CD4-positive, alpha-beta T cell (primary cell): ENCODE data around the gene GK2. TPM values are rescaled to one million over a fixed set of nuclear protein-coding genes. Genes with fewer than 3 reads are reported as not detected.

Source experiments
- ATAC-seq: fragments of 200-7000 bp; cut with Tn5 transposase; one replicate; pipeline ENCODE4 v1.10.0; 2022; ENCODE audit warnings: mild to moderate bottlenecking; ENCODE audit not compliant: poor library complexity
- CTCF ChIA-PET: fragments of 350-600 bp; sonication (Branson Sonifier 250); formaldehyde crosslinking; loops from one replicate; lab custom pipeline; 2021; ENCODE audit warnings: antibody characterized with exemption, inconsistent platforms; lab: Charles Lee
- POLR2A ChIA-PET: fragments of 350-600 bp; sonication (Branson Sonifier 250); formaldehyde crosslinking; loops from one replicate; lab custom pipeline; 2021; ENCODE audit warnings: antibody characterized with exemption, inconsistent platforms; lab: Charles Lee
- DNase-seq, 14 experiments: peaks; one replicate each; pipeline ENCODE4 v3.0.0-alpha.2; 2013 to 2020; ENCODE audit warnings: mixed read lengths in 2 of 14
- H3K27ac ChIP-seq, 2 donors: one replicate each; pipeline versions ENCODE4 v1.5.1 to v1.7.0; 2013; ENCODE audit warnings: low read length in 2 of 2, low read depth in 1 of 2, mild to moderate bottlenecking in 1 of 2
- H3K27me3 ChIP-seq, 2 experiments: 1 replicate in 1 of 2; 2 replicates in 1 of 2; pipeline versions ENCODE4 v1.6.1 to v1.7.0; 2013; ENCODE audit warnings: low read length in 2 of 2, control low read depth in 1 of 2, mild to moderate bottlenecking in 1 of 2, moderate library complexity in 1 of 2; ENCODE audit not compliant: insufficient read depth in 2 of 2, control insufficient read depth in 1 of 2
- H3K36me3 ChIP-seq: one replicate; pipeline ENCODE4 v1.6.1; 2013; ENCODE audit warnings: low read length, control low read depth; ENCODE audit not compliant: insufficient read depth
- H3K4me1 ChIP-seq: one replicate; pipeline ENCODE4 v1.6.1; 2013; ENCODE audit warnings: low read length, control low read depth; ENCODE audit not compliant: insufficient read depth
- H3K4me3 ChIP-seq: one replicate; pipeline ENCODE4 v1.5.1; 2013; ENCODE audit warnings: mild to moderate bottlenecking, low read length, moderate library complexity
- H3K9me3 ChIP-seq, 2 experiments: 1 replicate in 1 of 2; 2 replicates in 1 of 2; pipeline versions ENCODE4 v1.6.1 to v1.7.0; 2013; ENCODE audit warnings: low read length in 2 of 2, mild to moderate bottlenecking in 2 of 2, control low read depth in 1 of 2, moderate library complexity in 1 of 2; ENCODE audit not compliant: control insufficient read depth in 1 of 2, insufficient read depth in 1 of 2
- H3K27ac Mint-ChIP-seq: one replicate; pipeline ENCODE4 v1.8.0; 2020; ENCODE audit warnings: mixed read lengths
- H3K27me3 Mint-ChIP-seq: one replicate; pipeline ENCODE4 v1.8.0; 2021; ENCODE audit warnings: mixed read lengths
- H3K36me3 Mint-ChIP-seq: one replicate; pipeline ENCODE4 v1.8.0; 2021; ENCODE audit warnings: low read depth, mixed read lengths
- H3K4me1 Mint-ChIP-seq: one replicate; pipeline ENCODE4 v1.8.0; 2021; ENCODE audit warnings: low read depth, mixed read lengths
- H3K4me3 Mint-ChIP-seq: one replicate; pipeline ENCODE4 v1.8.0; 2020; ENCODE audit warnings: mild to moderate bottlenecking, mixed read lengths
- H3K9me3 Mint-ChIP-seq: one replicate; pipeline ENCODE4 v1.8.0; 2020; ENCODE audit warnings: mixed read lengths
- intact Hi-C, 2 experiments: fragments of 100-400 bp; cut with DNase I in 1 of 2; cut with micrococcal nuclease in 1 of 2; formaldehyde crosslinking; loops; one replicate each; pipeline versions ENCODE4 v1.15.1 to v1.9.0; 2023 to 2025; cut with DNase I, micrococcal nuclease
- total RNA-seq, 174 experiments: library from RNA in 2 of 174; stranded (reverse) in 2 of 174; gene quantifications; one replicate each; pipeline ENCODE4 v1.2.3 and lab custom pipeline; 2021 to 2026
- TF ChIP-seq, protein P1 (sequence below): fragments of 200-600 bp; IDR thresholded peaks from one replicate; pipeline ENCODE4 v1.8.0; 2022; ENCODE audit warnings: antibody characterized with exemption, mild to moderate bottlenecking

Gene GK2
- total RNA-seq, 2 experiments from 2014 or later = not detected

DNA sequence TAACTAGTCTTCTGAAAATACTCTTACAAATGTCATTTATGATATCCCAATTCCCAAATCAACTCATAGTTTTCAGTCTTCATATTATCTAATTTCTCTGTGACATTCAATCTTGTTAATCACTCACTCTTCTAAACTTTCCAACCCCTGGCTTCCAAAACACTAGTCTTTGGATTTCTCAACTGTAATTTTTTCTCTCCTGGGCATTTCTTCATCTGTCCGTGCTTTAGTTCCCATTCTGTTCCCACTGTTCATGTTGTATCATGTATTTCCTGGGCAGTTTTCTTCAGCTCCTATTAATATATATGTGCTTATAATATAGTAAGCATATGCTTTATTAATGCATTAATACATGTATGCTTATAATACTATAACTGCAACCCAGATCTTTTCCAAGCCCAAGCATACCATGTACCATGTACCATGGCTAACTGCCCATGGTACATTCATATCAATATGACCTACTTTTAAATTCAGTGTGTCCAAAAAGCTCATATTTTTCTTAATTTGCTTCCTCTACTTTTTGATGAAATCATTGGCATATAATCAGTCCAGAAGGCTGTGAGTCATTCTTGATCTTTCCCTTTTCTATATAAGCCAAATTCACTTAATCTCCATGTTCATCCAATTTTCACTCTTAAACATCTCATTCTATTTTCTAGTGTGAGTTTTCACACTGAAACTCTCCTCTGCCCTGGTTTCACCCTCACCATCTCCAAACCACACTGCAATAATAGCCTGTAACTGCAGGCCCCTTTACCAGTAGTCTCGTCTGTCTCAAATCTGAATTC is 21.3 kb upstream of the GK2 start:
- no peak overlapping the region for H3K27ac ChIP-seq
- H3K36me3 ChIP-seq = no peaks in the 10 kb centered on the region
- no peaks in the 10 kb centered on the region for H3K36me3 Mint-ChIP-seq
- TF ChIP-seq, protein P1, sequence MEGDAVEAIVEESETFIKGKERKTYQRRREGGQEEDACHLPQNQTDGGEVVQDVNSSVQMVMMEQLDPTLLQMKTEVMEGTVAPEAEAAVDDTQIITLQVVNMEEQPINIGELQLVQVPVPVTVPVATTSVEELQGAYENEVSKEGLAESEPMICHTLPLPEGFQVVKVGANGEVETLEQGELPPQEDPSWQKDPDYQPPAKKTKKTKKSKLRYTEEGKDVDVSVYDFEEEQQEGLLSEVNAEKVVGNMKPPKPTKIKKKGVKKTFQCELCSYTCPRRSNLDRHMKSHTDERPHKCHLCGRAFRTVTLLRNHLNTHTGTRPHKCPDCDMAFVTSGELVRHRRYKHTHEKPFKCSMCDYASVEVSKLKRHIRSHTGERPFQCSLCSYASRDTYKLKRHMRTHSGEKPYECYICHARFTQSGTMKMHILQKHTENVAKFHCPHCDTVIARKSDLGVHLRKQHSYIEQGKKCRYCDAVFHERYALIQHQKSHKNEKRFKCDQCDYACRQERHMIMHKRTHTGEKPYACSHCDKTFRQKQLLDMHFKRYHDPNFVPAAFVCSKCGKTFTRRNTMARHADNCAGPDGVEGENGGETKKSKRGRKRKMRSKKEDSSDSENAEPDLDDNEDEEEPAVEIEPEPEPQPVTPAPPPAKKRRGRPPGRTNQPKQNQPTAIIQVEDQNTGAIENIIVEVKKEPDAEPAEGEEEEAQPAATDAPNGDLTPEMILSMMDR = no peak
- H3K27me3 ChIP-seq = no peaks in the 10 kb centered on the region
- no peaks in the 10 kb centered on the region for H3K9me3 Mint-ChIP-seq
- H3K27ac Mint-ChIP-seq = no peak overlapping the region
- no peaks in the 10 kb centered on the region for H3K4me1 ChIP-seq
- no peak overlapping the region for H3K4me3 Mint-ChIP-seq
- ATAC-seq = no peak
- H3K4me3 ChIP-seq = no peak overlapping the region
- DNase-seq = no peak
- no peaks in the 10 kb centered on the region for H3K27me3 Mint-ChIP-seq
- intact Hi-C loops = loop anchor here in 1 of 2 experiments (10.0 kb wide), 1 partner anchor 955 kb away; no protein-coding TSS in a partner anchor
- ChIA-PET CTCF (no interaction called here), POLR2A (no interaction called here)
- no peaks in the 10 kb centered on the region for H3K9me3 ChIP-seq
- no peaks in the 10 kb centered on the region for H3K4me1 Mint-ChIP-seq

DNA sequence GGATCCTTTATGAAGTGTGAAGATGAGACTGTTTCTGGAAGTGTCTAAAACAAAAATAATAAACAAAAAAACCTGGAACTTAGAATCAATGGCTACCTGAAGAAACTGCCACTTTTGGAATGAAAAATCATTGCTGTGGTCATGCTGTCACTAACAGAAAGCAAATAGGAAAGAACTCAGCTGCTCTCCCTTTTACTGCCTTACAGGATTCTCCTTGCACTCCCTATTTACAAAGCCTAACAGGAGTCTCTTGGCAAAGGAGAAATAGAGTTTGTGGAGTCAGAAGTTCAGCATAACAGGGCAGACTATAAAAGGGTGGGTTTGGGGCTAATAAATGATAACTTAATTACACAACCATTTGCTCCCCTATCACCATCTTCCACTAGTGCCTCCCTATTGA is 19.0 kb upstream of the GK2 start:
- DNase-seq (no peak), ATAC-seq (no peak)
- no peaks in the 10 kb centered on the region for H3K9me3 ChIP-seq
- H3K4me1 ChIP-seq = no peaks in the 10 kb centered on the region
- H3K36me3 ChIP-seq = no peaks in the 10 kb centered on the region
- CTCF ChIA-PET = no interaction called here
- Mint-ChIP-seq H3K4me1 (no peaks in the 10 kb centered on the region), H3K27me3 (no peaks in the 10 kb centered on the region), H3K36me3 (no peaks in the 10 kb centered on the region), H3K4me3 (no peak overlapping the region), H3K9me3 (no peaks in the 10 kb centered on the region), H3K27ac (no peak overlapping the region)
- H3K27ac ChIP-seq = no peak overlapping the region
- H3K27me3 ChIP-seq = no peaks in the 10 kb centered on the region
- TF ChIP-seq, protein P1 = no peak
- POLR2A ChIA-PET = no interaction called here
- H3K4me3 ChIP-seq = no peak overlapping the region
- intact Hi-C loops = loop anchor here in 1 of 2 experiments (10.0 kb wide), 1 partner anchor 952 kb away; no protein-coding TSS in a partner anchor

DNA sequence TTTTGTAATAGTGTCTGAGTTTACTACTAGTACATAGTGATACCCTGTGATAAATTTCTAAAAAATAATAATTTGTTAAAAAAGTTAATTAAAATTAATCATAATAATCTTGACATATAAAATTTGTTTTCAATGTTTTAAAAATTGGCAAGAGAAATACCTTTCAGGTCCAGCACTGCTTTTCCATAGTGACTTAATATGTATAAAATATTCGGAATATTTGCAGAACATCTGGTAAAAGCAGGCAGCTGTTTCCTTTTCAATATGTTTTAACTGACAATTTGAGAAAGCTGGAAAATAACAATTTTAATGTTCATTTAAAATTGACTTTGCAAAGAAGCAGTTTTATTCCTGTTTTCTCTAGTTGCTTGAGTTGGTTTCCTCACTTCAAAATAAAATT is 17.6 kb upstream of the GK2 start:
- H3K27ac ChIP-seq = no peak overlapping the region
- ChIA-PET CTCF (no interaction called here), POLR2A (no interaction called here)
- no peaks in the 10 kb centered on the region for H3K36me3 ChIP-seq
- no peaks in the 10 kb centered on the region for H3K4me1 Mint-ChIP-seq
- peaks cover 4% of the 10 kb centered on the region for H3K9me3 Mint-ChIP-seq
- TF ChIP-seq, protein P1 = no peak
- no peak for ATAC-seq
- no peak for DNase-seq
- peaks cover 4% of the 10 kb centered on the region for H3K27me3 Mint-ChIP-seq
- intact Hi-C loops = loop anchor here in 1 of 2 experiments (10.0 kb wide), 1 partner anchor 951 kb away; no protein-coding TSS in a partner anchor
- H3K9me3 ChIP-seq = no peaks in the 10 kb centered on the region
- H3K4me1 ChIP-seq = no peaks in the 10 kb centered on the region
- H3K27me3 ChIP-seq = no peaks in the 10 kb centered on the region
- H3K27ac Mint-ChIP-seq = no peak overlapping the region
- H3K36me3 Mint-ChIP-seq = no peaks in the 10 kb centered on the region
- H3K4me3 Mint-ChIP-seq = no peak overlapping the region
- no peak overlapping the region for H3K4me3 ChIP-seq
